Left lobe of liver (tissue), 2 donors: ENCODE results near the gene ZNF423. TPM values are rescaled to one million over a fixed set of nuclear protein-coding genes. Genes with fewer than 3 reads are reported as not detected.

Source experiments
- ATAC-seq: fragments of 200-7000 bp; cut with Tn5 transposase; one replicate; pipeline ENCODE4 v1.9.1; 2020; ENCODE audit warnings: mild to moderate bottlenecking, moderate library complexity
- DNase-seq: peaks from one replicate; pipeline ENCODE4 v3.0.0-alpha.2; 2020; ENCODE audit warnings: low spot score
- total RNA-seq: library from RNA; stranded (reverse); gene quantifications from one replicate; pipeline ENCODE4 v1.2.1, GENCODE V29; 2021
- donor health status: DM: no; HTN: no; CAD: no; lungs with moderate emphysema.
- donor health status: DM: no; HTN: yes; CAD: no.

The ZNF423 gene
- total RNA-seq, 1 donor from 2014 or later: 2.0 TPM

GRCh38 chr16:49545243-49545642 lies 310.7 kb downstream of the ZNF423 start:
- DNase-seq (no peak), ATAC-seq (no peak)

- no peak for DNase-seq
- ATAC-seq: no peak
Measured at GRCh38 chr16:49544828-49545227, 311.1 kb downstream of the ZNF423 start.

GRCh38 chr16:49543631-49543946 lies 312.3 kb downstream of the ZNF423 start:
- DNase-seq (no peak), ATAC-seq (no peak)

GRCh38 chr16:49542946-49543630 lies 312.8 kb downstream of the ZNF423 start:
- no peak for DNase-seq
- ATAC-seq: no peak

GRCh38 chr16:49542391-49542891 lies 313.5 kb downstream of the ZNF423 start:
- DNase-seq (no peak), ATAC-seq (no peak)

- ATAC-seq: no peak
- DNase-seq: no peak
Measured at GRCh38 chr16:49540836-49541235, 315.1 kb downstream of the ZNF423 start.

GRCh38 chr16:49539758-49540157 lies 316.2 kb downstream of the ZNF423 start:
- no peak for ATAC-seq
- DNase-seq: no peak

- no peak for DNase-seq
- ATAC-seq: no peak
Measured at GRCh38 chr16:49537924-49538459, 317.9 kb downstream of the ZNF423 start.

GRCh38 chr16:49534901-49535610 lies 320.9 kb downstream of the ZNF423 start:
- DNase-seq (no peak), ATAC-seq (no peak)

GRCh38 chr16:49533422-49533821 lies 322.5 kb downstream of the ZNF423 start:
- no peak for DNase-seq
- ATAC-seq: no peak

- no peak for ATAC-seq
- no peak for DNase-seq
Measured at GRCh38 chr16:49532873-49533272, 323.0 kb downstream of the ZNF423 start.

GRCh38 chr16:49531931-49532840 lies 323.7 kb downstream of the ZNF423 start:
- no peak for ATAC-seq
- no peak for DNase-seq

GRCh38 chr16:49531425-49531824 lies 324.5 kb downstream of the ZNF423 start:
- DNase-seq: no peak
- no peak for ATAC-seq

- DNase-seq: no peak
- no peak for ATAC-seq
Measured at GRCh38 chr16:49530427-49530970, 325.4 kb downstream of the ZNF423 start.

- DNase-seq (no peak), ATAC-seq (no peak)
Measured at GRCh38 chr16:49529411-49530045, 326.4 kb downstream of the ZNF423 start.

GRCh38 chr16:49528866-49529288 lies 327.0 kb downstream of the ZNF423 start:
- DNase-seq (no peak), ATAC-seq (no peak)

GRCh38 chr16:49528060-49528865 lies 327.6 kb downstream of the ZNF423 start:
- ATAC-seq (no peak), DNase-seq (no peak)

GRCh38 chr16:49527611-49528010 lies 328.3 kb downstream of the ZNF423 start:
- no peak for ATAC-seq
- no peak for DNase-seq

- DNase-seq (no peak), ATAC-seq (no peak)
Measured at GRCh38 chr16:49526860-49527365, 329.0 kb downstream of the ZNF423 start.
